ENCODE results near the gene HDAC1. TPM values are rescaled to one million over a fixed set of nuclear protein-coding genes. Genes with fewer than 3 reads are reported as not detected.

Gene HDAC1
- total RNA-seq, 4 donors from 2014 or later: 8.7 to 23.8 (median 11.8) TPM

DNA sequence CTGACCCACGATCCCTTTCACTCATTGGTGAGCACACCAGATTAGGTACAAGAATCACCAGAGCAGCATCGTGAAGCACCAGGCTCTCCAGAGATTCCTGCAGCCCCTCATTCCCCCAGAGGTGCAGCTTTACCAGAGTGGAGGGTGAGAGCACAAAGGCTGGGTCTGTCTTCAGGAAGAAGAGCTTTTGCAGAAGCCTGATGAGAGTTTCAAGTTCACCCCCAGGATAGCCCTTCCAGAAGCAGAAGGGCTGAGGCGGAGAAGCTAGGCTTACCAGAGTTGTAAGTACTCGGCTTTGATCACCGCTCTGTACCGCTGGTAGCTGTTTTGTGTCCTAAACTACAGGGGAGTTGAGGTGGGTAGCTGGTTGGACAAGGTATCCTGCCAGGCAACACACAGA, 73.6 kb downstream of the HDAC1 start:
- Histone ChIP-seq H3K4me3 (no peak overlapping the region), H3K27me3 (no peaks in the 10 kb centered on the region), H3K27ac (no peak overlapping the region), H3K36me3 (peaks cover 0 to 70% of the 10 kb centered on the region in 2 donors), H3K4me1 (peaks cover 12% of the 10 kb centered on the region in 2 donors), H3K9me3 (no peaks in the 10 kb centered on the region)
- in situ Hi-C loops (cut with MboI; ENCODE audit: low sequenced_read_pairs in 4 of 4) (no loop called here), intact Hi-C loops (cut with DNase I; ENCODE audit: low total_unique reads) (no loop called here)
- DNase-seq (no peak), ATAC-seq (no peak)
- TF ChIP-seq, protein P1, sequence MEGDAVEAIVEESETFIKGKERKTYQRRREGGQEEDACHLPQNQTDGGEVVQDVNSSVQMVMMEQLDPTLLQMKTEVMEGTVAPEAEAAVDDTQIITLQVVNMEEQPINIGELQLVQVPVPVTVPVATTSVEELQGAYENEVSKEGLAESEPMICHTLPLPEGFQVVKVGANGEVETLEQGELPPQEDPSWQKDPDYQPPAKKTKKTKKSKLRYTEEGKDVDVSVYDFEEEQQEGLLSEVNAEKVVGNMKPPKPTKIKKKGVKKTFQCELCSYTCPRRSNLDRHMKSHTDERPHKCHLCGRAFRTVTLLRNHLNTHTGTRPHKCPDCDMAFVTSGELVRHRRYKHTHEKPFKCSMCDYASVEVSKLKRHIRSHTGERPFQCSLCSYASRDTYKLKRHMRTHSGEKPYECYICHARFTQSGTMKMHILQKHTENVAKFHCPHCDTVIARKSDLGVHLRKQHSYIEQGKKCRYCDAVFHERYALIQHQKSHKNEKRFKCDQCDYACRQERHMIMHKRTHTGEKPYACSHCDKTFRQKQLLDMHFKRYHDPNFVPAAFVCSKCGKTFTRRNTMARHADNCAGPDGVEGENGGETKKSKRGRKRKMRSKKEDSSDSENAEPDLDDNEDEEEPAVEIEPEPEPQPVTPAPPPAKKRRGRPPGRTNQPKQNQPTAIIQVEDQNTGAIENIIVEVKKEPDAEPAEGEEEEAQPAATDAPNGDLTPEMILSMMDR (IDR thresholded peaks at IDR 0.05 in 4 of 5, conservative IDR thresholded peaks at IDR 0.05 in 1 of 5): no peak
- TF ChIP-seq POLR2A (IDR thresholded peaks at IDR 0.05): no peak

DNA sequence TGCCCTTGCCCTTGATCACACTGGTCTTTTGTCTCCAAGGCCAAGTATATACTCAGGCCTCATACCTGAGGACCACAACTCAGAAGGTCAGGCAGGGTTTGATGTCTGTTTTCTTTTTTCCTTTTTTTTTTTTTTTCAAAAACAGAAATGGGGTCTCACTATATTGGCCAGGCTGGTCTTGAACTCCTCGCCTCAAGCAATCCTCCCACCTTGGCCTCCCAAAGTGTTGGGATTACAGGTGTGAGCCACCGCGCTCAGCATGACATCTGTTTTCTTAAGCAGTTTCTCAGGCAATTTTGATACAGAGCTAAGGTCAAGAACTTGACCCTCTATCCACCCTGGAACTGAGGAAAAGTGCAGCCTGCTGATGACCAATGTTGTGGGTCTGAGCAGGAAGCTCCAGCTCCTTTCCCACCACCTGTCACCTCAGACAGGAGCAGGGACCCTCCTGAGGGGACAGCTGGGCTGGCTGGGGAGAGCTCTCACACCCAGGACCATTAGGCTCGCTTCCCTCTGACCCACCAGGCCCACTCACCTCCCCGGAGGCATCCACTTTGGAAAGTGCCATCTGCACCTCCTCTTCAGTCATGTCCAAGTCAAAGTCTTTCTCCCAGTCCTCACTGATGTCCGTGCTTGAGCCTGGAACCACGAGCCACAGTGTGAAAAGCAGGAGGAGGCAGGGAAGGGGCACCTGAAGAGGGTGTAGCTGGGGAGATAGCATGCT, 76.2 kb downstream of the HDAC1 start:
- no peaks in the 10 kb centered on the region for H3K4me1 ChIP-seq
- no peak for TF ChIP-seq POLR2A (IDR thresholded peaks at IDR 0.05)
- TF ChIP-seq, protein P1 (IDR thresholded peaks at IDR 0.05 in 4 of 5, conservative IDR thresholded peaks at IDR 0.05 in 1 of 5): no peak
- H3K27ac ChIP-seq: no peak overlapping the region
- in situ Hi-C loops (cut with MboI; ENCODE audit: low sequenced_read_pairs in 4 of 4): no loop called here
- H3K9me3 ChIP-seq: no peaks in the 10 kb centered on the region
- no peak overlapping the region for H3K4me3 ChIP-seq
- H3K27me3 ChIP-seq: no peaks in the 10 kb centered on the region
- intact Hi-C loops (cut with DNase I; ENCODE audit: low total_unique reads): no loop called here
- ATAC-seq: no peak
- DNase-seq: no peak
- peaks cover 0 to 93% of the 10 kb centered on the region in 2 donors for H3K36me3 ChIP-seq

DNA sequence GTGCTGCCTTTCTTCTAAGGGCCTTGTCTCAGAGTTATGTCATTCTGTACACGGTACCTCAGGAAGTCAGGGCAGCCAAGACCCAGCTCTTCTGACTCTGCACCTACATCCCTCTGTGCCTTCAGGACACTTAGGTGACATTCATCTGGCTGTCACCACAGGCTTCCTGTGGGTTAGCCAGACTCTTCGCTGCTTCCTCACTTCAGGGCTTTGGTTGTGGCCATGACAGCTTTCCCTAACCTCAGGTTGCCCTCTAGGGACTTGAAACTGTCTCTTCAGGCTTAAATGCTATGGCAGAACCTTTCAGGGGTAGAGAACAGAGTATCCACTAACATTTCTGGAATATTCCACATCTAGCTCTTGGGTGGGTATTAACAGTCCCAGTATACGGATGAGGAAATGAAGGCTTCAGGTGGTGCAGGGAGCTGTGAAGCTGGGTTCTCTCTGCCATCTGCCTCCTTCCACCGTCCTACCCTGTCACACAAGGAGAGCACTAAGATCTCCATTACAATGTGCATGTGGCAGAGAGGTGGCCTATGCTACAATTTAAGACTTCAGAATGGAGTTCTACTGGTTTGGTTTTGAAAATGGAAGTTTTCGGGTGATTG, 80.4 kb downstream of the HDAC1 start:
- DNase-seq: no peak
- Histone ChIP-seq H3K27ac (no peak overlapping the region), H3K4me1 (no peaks in the 10 kb centered on the region), H3K36me3 (peaks cover 0 to 95% of the 10 kb centered on the region in 2 donors), H3K9me3 (no peaks in the 10 kb centered on the region), H3K4me3 (no peak overlapping the region), H3K27me3 (no peaks in the 10 kb centered on the region)
- no peak for TF ChIP-seq POLR2A (IDR thresholded peaks at IDR 0.05)
- TF ChIP-seq, protein P1 (IDR thresholded peaks at IDR 0.05 in 4 of 5, conservative IDR thresholded peaks at IDR 0.05 in 1 of 5): no peak
- no peak for ATAC-seq
- intact Hi-C loops (cut with DNase I; ENCODE audit: low total_unique reads): no loop called here
- in situ Hi-C loops (cut with MboI; ENCODE audit: low sequenced_read_pairs in 4 of 4): no loop called here

DNA sequence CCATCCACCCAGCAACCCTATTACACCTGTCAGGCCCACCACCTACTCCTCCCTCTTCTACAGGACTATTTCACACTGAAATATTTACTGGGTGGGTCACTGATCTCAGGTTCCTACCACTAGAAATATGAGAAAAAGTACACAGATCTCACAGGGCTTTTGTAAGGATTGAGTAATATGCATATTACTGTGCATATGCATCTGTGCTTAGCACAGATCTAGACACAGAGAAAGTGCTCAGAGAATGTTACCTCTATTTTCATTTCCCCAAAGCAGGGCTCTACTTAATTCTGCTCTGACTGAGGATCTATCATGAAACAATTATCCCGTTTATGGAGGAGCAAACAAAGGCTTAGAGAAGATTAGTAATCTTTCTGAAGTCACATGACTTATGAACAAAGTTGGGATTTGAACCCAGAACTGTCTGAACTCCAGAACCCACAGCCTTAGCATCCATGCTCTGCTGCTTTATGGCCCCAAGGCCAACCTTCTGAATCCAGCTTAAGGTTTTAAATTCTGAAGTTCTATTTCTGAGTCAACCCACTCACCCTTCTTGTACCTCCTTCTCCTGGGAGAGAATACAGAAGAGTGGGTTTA, 82.2 kb downstream of the HDAC1 start:
- TF ChIP-seq POLR2A (IDR thresholded peaks at IDR 0.05): no peak

DNA sequence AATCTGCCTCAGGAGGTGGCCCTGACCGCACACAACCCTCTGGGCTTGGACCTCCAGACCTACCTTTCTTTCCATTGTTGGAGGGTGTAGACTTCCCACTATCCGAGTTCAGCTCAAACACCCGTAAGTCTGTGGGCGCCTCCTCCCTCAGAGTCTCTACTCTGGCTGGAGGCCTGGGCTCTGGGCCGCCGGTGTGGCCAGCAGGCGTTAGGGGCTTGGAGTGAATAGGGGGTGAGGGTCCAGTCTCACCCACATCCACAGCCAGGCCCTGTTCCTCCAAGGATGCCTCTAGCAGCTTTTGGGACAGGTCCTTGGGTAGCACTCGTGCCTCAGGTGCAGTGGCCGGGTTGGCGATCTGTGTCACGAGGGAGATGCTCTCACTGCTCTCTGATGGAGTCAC, 84.3 kb downstream of the HDAC1 start:
- no peak for TF ChIP-seq POLR2A (IDR thresholded peaks at IDR 0.05)
- TF ChIP-seq, protein P1 (IDR thresholded peaks at IDR 0.05 in 4 of 5, conservative IDR thresholded peaks at IDR 0.05 in 1 of 5): no peak
- ATAC-seq: no peak
- Histone ChIP-seq H3K4me3 (no peak overlapping the region), H3K36me3 (peaks cover 0 to 98% of the 10 kb centered on the region in 2 donors), H3K4me1 (no peaks in the 10 kb centered on the region), H3K27ac (no peak overlapping the region), H3K27me3 (no peaks in the 10 kb centered on the region), H3K9me3 (no peaks in the 10 kb centered on the region)
- in situ Hi-C loops (cut with MboI; ENCODE audit: low sequenced_read_pairs in 4 of 4): no loop called here
- no peak for DNase-seq
- intact Hi-C loops (cut with DNase I; ENCODE audit: low total_unique reads): no loop called here

More for the DNA sequence above, 82.2 kb downstream of the HDAC1 start:
- intact Hi-C loops (cut with DNase I; ENCODE audit: low total_unique reads) (no loop called here), in situ Hi-C loops (cut with MboI; ENCODE audit: low sequenced_read_pairs in 4 of 4) (no loop called here)
- Histone ChIP-seq H3K9me3 (no peaks in the 10 kb centered on the region), H3K4me3 (no peak overlapping the region), H3K4me1 (no peaks in the 10 kb centered on the region), H3K27me3 (no peaks in the 10 kb centered on the region), H3K27ac (no peak overlapping the region), H3K36me3 (peaks cover 0 to 95% of the 10 kb centered on the region in 2 donors)
- DNase-seq (no peak), ATAC-seq (no peak)
